Stimulated activated CD4-positive, alpha-beta T cell treated with anti-CD3 and anti-CD28 coated beads, Interleukin-15, amount 100 ng/mL, for 1 hour (primary cell): Measurements from ENCODE around the gene WNT5A.
"Not testable (repeated sequence)": the region's sequence is repeated elsewhere in the genome, so short reads cannot be mapped to it uniquely, and the experiment has no call there.

ENCODE experiments used
- DNase-seq, 2 donors: peaks; one replicate each; pipeline ENCODE4 v3.0.0-alpha.2; 2020; ENCODE audit warnings: low read depth in 1 of 2, low spot score in 1 of 2

Gene WNT5A

GRCh38 chr3:55507808-55508207, 20.7 kb upstream of the WNT5A start:
- DNase-seq, result no peak

GRCh38 chr3:55505776-55506175, 18.7 kb upstream of the WNT5A start:
- DNase-seq, result no peak

GRCh38 chr3:55505102-55505501, 18.0 kb upstream of the WNT5A start:
- not testable (repeated sequence) for DNase-seq

GRCh38 chr3:55501905-55502304, 14.8 kb upstream of the WNT5A start:
- DNase-seq, result no peak

- DNase-seq, result no peak
These were observed 13.6 kb upstream of the WNT5A start for GRCh38 chr3:55500555-55501330.

GRCh38 chr3:55498520-55498919, 11.4 kb upstream of the WNT5A start:
- DNase-seq, result no peak

- no peak for DNase-seq
These were observed 10.1 kb upstream of the WNT5A start for GRCh38 chr3:55497250-55497649.

- no peak for DNase-seq
These were observed 7.9 kb upstream of the WNT5A start for GRCh38 chr3:55494976-55495375.

- no peak for DNase-seq
These were observed 5.9 kb upstream of the WNT5A start for GRCh38 chr3:55492976-55493375.

GRCh38 chr3:55491296-55491816, 4.2 kb upstream of the WNT5A start:
- no peak for DNase-seq

- DNase-seq, result no peak
These were observed 3.3 kb upstream of the WNT5A start for GRCh38 chr3:55490276-55490913.

GRCh38 chr3:55489798-55490132, 2.7 kb upstream of the WNT5A start:
- DNase-seq, result no peak

GRCh38 chr3:55488398-55489055, 1.4 kb upstream of the WNT5A start:
- DNase-seq, result no peak

- DNase-seq, result no peak
These were observed 505 bp upstream of the WNT5A start for GRCh38 chr3:55487381-55488241.

GRCh38 chr3:55486101-55486856, 827 bp downstream of the WNT5A start:
- DNase-seq, result no peak

GRCh38 chr3:55484801-55485791, 2.0 kb downstream of the WNT5A start:
- no peak for DNase-seq

- DNase-seq, result no peak
These were observed 2.9 kb downstream of the WNT5A start for GRCh38 chr3:55484191-55484689.

GRCh38 chr3:55483196-55484095, 3.7 kb downstream of the WNT5A start:
- DNase-seq, result no peak
